NCI-H1092 (cell line): ENCODE data around the gene POLG2.
"Not testable (repeated sequence)": the region's sequence is repeated elsewhere in the genome, so short reads cannot be mapped to it uniquely, and the experiment has no call there.

Experiments used
- DNase-seq: peaks from one replicate; lab custom pipeline; 2025; lab: John Stamatoyannopoulos, UW

Gene POLG2

DNA sequence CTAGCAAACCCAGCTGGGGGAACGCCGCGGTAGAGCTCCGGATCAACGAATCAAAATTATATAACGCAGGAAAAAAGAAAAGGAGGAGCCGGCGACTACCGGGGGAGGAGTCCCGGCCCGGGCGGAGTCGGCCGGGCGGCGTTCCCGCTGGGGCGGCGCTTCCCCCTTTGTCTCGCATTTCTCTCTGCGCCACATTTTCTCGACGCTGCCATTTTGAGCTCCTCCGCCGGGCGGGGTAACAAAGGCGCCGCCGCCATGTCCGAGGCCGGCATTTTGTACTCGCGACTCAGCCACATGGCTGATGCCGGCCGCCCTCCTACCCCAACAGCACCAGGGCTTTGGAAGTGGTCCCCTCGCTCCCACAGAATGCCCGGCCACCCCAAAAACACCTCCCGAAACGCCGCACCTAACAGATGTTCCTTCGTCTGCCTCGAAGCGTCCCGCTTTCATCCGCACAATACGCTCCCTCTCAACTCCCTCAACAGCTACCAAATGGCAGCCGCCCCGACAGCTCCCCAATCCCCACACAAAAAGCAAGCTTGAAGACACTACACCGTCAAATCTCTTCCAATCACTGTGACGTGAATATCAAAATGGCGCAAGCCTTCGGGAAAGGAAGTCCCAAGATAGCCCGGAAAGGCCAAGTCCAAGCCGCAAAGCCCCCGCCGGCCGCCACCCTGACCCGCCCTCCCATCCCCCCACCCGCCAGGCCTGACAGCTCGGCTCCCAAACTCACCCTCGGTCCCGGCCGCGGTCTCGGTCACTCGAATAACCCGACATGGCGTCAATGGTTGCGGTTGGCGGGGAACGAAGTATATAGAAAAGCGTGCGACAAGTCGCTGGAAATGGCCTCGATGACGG is 8.7 kb upstream of the POLG2 start:
- DNase-seq, result peak; percentile 86

DNA sequence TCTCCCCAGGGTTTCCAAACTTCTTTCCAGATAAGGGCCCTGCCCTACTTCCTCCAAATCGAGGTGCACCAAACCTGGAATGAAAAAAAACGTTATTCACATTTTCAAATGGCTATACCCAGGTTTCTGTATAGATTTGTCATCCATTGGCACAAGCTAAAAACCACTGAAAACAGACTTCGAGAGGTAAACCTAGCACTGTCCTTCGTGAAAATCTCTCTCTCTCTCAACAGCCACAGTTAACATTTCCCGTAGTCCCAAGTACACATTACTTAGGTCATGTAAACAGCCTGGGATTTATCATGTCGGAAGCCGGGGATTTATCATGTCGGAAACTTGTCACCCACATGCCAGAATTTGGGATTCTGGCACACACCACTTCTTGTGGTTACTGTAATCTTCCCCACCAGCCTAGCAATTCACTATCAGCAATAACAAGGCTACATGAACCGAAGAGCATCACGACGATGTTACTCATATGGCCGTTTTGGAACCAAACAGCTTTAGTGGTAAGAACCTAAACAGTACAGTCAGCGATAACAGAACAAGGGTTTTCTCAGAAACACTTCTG is 8.0 kb upstream of the POLG2 start:
- no peak for DNase-seq

GRCh38 chr17:64503821-64504768 is 7.2 kb upstream of the POLG2 start:
- DNase-seq, result no peak

GRCh38 chr17:64503341-64503740 is 6.5 kb upstream of the POLG2 start:
- DNase-seq, result no peak

- no peak for DNase-seq
These were observed 6.0 kb upstream of the POLG2 start for GRCh38 chr17:64502809-64503208.

DNA sequence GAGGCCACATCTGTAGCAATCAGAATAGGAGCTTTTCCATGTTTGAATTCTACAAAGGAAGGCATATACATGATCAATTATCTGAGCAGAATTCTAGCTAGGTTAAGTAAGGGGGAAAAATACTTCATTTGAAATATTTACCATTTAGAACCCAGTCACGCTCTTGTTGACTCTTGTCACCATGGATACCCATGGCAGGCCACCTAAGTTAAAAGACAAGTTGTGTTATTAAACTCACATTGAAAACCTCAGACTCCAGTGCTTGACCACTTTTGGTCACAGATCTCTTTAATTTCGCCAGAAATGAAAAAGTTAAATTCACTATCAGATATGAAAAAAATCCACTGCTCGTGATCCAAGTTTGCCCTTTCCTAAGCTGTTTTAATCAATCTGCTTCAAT is 5.2 kb upstream of the POLG2 start:
- DNase-seq, result no peak

DNA sequence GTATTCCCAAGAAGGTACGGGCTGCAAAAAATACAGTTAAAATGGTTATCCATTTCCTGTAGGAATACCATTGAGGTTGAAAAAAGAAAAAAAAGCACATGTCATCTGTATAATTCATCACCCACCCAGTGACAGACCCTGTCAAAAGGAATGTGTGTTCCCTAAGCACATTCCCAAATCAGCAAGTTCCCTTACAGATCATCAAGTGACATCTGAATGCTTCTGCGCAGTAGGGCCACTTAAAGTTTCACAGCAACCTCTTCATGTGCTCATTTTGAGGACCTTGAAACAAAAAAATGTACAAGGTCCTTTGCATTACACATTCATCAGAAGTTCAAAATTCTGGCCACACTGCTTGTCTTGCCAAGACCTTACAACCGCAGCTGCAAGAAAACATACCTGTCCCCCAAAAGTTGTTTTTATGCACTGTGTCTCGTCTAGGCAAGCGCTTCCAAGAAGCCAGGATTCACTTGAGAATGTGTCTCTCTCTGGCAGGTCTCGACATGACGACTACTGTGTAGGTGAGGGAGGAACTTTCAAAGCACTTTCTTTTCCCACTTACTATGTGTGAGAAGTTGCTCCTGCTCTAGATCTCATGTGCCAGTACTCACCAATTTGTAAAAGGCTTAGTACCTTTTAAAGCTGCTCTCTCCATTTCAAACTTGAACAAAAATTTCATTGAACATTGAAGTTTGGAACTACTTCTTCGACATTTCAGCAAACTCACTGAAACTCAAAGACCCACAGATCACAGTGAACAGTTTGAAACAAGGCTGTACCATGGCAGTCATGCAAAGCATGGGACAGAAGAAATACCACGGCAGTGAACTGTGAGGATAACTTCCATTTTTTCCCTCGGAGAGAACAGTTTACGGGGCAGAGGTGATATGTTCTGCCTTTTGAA is 4.3 kb upstream of the POLG2 start:
- DNase-seq, result no peak

DNA sequence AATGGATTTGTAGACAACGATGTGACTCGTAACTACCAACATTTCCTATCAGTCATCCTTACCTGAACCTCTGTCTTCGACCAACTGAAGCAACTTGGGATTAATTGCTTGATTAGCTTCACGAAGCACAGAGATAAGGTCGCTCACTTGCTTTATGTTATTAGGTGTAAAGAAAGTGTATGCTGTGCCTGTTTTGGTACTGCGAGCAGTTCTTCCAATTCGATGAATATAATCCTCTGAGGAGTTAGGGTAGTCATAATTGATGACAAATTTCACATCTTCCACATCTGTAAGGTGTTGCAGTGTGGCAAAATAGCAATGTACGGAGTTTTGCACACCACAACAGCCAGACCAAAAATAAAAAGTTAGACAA is 3.6 kb upstream of the POLG2 start:
- DNase-seq, result no peak

GRCh38 chr17:64499805-64500486 is 3.1 kb upstream of the POLG2 start:
- no peak for DNase-seq

GRCh38 chr17:64498308-64499203 is 1.7 kb upstream of the POLG2 start:
- DNase-seq, result no peak

DNA sequence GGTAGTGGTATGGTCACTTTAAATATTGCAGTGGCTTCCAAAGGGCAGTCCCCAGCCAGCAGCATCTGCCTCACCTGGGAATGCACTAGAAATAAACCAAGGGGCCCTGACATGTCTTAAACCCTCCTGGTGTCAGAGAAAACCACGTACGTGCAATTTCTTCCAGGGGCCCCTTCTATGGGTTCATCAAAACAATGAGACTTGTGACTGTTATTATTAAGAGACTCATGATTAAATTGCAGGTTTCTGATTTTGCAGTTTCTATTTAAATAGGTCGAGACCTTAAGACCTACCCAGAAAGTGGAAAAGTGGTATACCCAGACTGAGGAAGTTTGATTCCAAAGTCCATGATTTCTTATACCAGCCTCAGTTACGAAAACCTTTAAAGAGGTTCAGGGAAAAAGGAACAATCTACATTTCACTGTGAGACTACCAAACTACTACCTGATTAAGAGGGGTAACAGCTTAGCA is 746 bp upstream of the POLG2 start:
- no peak for DNase-seq

- no peak for DNase-seq
These were observed 487 bp downstream of the POLG2 start for GRCh38 chr17:64496348-64496785.

DNA sequence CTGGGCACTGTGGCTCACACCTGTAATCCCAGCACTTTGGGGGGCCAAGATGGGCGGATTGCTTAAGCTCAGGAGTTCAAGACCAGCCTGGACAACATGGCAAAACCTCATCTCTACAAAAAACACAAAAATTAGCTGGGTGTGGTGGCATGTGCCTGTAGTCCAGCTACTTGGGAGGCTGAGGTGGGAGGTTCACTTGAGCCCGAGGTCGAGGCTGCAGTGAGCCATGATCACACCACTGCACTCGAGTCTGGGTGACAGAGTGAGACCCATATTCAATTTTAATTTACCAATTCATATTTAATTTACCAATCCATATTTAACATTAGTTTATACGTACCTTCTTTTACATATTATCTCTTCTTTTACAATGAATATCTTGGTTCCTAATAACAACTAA is 1.6 kb downstream of the POLG2 start:
- not testable (repeated sequence) for DNase-seq

DNA sequence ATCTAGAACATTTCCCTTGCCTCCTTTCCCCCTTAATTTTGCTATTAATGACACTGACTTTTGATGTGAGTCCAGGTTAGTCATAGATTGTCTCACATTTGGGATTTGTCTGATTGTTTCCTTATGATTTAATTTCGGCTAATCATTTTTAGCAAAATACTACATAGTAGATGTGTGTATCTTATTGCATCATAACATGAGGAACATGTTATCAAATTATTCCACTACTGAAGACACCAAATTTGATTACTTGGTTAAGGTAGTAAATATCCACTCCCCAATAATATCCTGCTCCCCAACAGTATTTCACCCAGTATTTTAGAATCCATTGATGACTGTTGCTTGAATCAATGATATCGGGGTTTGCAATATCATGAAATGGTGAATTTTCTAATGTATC is 2.7 kb downstream of the POLG2 start:
- DNase-seq, result no peak

DNA sequence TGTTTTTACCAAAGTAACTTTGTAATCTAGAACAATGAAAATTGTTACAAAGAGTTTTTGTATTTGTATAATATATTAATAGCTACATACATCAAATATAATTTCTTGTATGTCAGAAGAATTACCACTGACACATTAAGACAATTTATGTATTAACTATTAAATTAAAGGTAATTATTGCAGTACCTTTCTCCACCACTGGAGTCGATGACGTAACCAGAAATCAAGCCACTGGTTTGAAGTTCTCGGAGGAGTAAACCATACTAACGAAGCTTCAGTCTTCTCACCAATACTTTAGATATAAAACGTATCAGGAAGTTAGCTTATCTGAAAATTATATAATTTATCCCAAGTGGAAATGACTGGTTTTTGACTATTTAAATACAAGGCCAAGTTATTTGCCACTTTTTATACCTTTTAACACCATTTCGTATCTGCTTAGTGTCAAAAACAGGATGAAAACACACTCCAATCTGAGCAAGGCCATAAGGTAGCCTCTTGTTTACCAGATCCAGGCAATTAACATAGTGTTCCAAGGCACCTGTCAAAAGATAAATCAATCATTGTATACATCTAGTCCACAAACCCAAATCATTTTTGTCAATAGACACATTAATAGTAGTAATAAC is 4.3 kb downstream of the POLG2 start:
- DNase-seq, result no peak

DNA sequence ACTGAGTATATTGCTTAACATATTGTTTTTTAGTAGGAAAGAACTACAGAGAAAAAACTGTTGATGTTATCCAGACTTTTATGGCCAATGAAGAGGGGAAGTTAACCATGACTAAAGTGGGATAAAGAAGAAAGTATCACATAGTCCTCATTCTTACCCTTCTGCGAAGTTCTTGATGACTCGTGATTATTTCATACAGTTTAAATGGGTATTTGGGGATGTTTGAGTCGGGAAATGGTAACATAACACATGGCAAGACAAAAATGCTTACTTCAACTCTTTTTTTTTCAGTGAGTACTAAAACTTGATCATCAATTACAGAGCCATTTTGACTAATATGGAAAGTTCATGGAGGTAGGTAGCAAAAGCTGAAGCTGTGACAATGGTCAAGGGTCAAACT is 4.9 kb downstream of the POLG2 start:
- DNase-seq, result no peak

GRCh38 chr17:64491034-64491860 is 5.6 kb downstream of the POLG2 start:
- no peak for DNase-seq

- DNase-seq, result no peak
These were observed 8.6 kb downstream of the POLG2 start for GRCh38 chr17:64488301-64488700.
